H1 (cell line): ENCODE data around the gene LSM3. TPM values are rescaled to one million over a fixed set of nuclear protein-coding genes. Genes with fewer than 3 reads are reported as not detected.

Experiments used
- CTCF ChIA-PET: fragments of 300-600 bp; sonication (Branson Sonifier 250); formaldehyde crosslinking; loops from one replicate; lab custom pipeline; 2021; ENCODE audit not compliant: partially characterized antibody; lab: Charles Lee
- POLR2A ChIA-PET: fragments of 300-600 bp; sonication (Branson Sonifier 250); formaldehyde crosslinking; loops from one replicate; lab custom pipeline; 2021; ENCODE audit warnings: inconsistent platforms; ENCODE audit not compliant: partially characterized antibody; lab: Charles Lee
- DNase-seq, 2 experiments: peaks; one replicate each; pipeline versions ENCODE4 v3.0.0 to v3.0.0-alpha.2; 2010 to 2022; ENCODE audit warnings: low spot score in 2 of 2, low read depth in 1 of 2, mixed read lengths in 1 of 2
- FAIRE-seq: peaks from 2 replicates; lab custom pipeline; 2011; peaks lifted over from hg19 to GRCh38; lab: Jason Lieb, UNC
- H2AFZ ChIP-seq: 2 replicates; pipeline ENCODE4 v1.8.1; 2012; ENCODE audit warnings: low read length, inconsistent platforms
- H2AK5ac ChIP-seq: 2 replicates; pipeline ENCODE4 v1.6.1; 2013; ENCODE audit warnings: low read depth, low read length
- H2BK120ac ChIP-seq: replicated peaks from 2 replicates; pipeline ENCODE3; 2013; ENCODE audit warnings: low read depth, low read length, inconsistent platforms
- H2BK12ac ChIP-seq: 2 replicates; pipeline ENCODE4 v1.6.1; 2013; ENCODE audit warnings: low read depth, low read length
- H2BK15ac ChIP-seq: 2 replicates; pipeline ENCODE4 v1.6.1; 2013; ENCODE audit warnings: low read length
- H2BK20ac ChIP-seq: 2 replicates; pipeline ENCODE4 v1.6.1; 2013; ENCODE audit warnings: low read length
- H2BK5ac ChIP-seq: 2 replicates; pipeline ENCODE4 v1.6.1; 2013; ENCODE audit warnings: low read depth, low read length
- H3K14ac ChIP-seq: 2 replicates; pipeline ENCODE4 v1.6.1; 2013; ENCODE audit warnings: inconsistent platforms; ENCODE audit not compliant: insufficient read length
- H3K18ac ChIP-seq: 2 replicates; pipeline ENCODE4 v1.6.1; 2013; ENCODE audit warnings: low read length; ENCODE audit errors: extremely low read depth
- H3K23ac ChIP-seq: 2 replicates; pipeline ENCODE4 v1.6.1; 2013; ENCODE audit warnings: inconsistent platforms; ENCODE audit not compliant: insufficient read length
- H3K23me2 ChIP-seq: 2 replicates; pipeline ENCODE4 v1.6.1; 2013; ENCODE audit warnings: low read depth, low read length
- H3K27ac ChIP-seq: 2 replicates; pipeline ENCODE4 v1.6.1; 2011; ENCODE audit warnings: low read depth, low read length, inconsistent platforms
- H3K27me3 ChIP-seq, 4 experiments: replicated peaks in 1 of 4; 1 replicate in 1 of 4; 2 replicates in 3 of 4; pipeline versions ENCODE4 v1.6.1 to v1.8.1; 2011 to 2013; ENCODE audit warnings: low read length in 3 of 4, mild to moderate bottlenecking in 3 of 4, inconsistent platforms in 2 of 4, mixed read lengths in 2 of 4, moderate library complexity in 1 of 4; ENCODE audit not compliant: control insufficient read depth in 3 of 4, insufficient read depth in 3 of 4; ENCODE audit errors: extremely low read depth in 1 of 4
- H3K36me3 ChIP-seq, 4 experiments: 2 replicates each; pipeline versions ENCODE4 v1.6.1 to v1.8.1; 2011 to 2013; ENCODE audit warnings: mild to moderate bottlenecking in 4 of 4, low read length in 3 of 4, moderate library complexity in 2 of 4, control low read depth in 1 of 4, inconsistent platforms in 1 of 4; ENCODE audit not compliant: insufficient read depth in 4 of 4, control insufficient read depth in 2 of 4
- H3K4ac ChIP-seq: replicated peaks from 2 replicates; pipeline ENCODE3; 2013; ENCODE audit warnings: low read length, low read depth, mixed read lengths, inconsistent platforms; ENCODE audit not compliant: insufficient read length
- H3K4me1 ChIP-seq, 4 experiments: replicated peaks in 1 of 4; 1 replicate in 1 of 4; 2 replicates in 3 of 4; pipeline versions ENCODE4 v1.6.1 to v1.8.1; 2011 to 2013; ENCODE audit warnings: low read length in 3 of 4, inconsistent platforms in 2 of 4, mixed read lengths in 1 of 4; ENCODE audit not compliant: insufficient read depth in 4 of 4, control insufficient read depth in 3 of 4
- H3K4me2 ChIP-seq, 2 experiments: 2 replicates each; pipeline versions ENCODE4 v1.6.1 to v1.8.1; 2011 to 2013; ENCODE audit warnings: low read depth in 2 of 2, low read length in 2 of 2, control low read depth in 1 of 2, inconsistent platforms in 1 of 2, mild to moderate bottlenecking in 1 of 2; ENCODE audit not compliant: insufficient read depth in 1 of 2
- H3K4me3 ChIP-seq, 4 experiments: fragments of 200-600, 300-600 bp in 1 of 4; sonication (generic), shearing (Covaris generic), sonication (Bioruptor Twin) in 1 of 4; 2 replicates each; pipeline versions ENCODE4 v1.5.1 to v1.8.1; 2011 to 2016; ENCODE audit warnings: low read length in 4 of 4, low read depth in 3 of 4, control low read depth in 2 of 4, inconsistent platforms in 2 of 4, mild to moderate bottlenecking in 2 of 4, mixed read lengths in 1 of 4, moderate library complexity in 1 of 4; ENCODE audit not compliant: insufficient read depth in 2 of 4; ENCODE audit errors: extremely low read depth in 1 of 4
- H3K56ac ChIP-seq: replicated peaks from 2 replicates; pipeline ENCODE3; 2013; ENCODE audit warnings: low read depth, mild to moderate bottlenecking, mixed read lengths, low read length, inconsistent platforms; ENCODE audit not compliant: insufficient read length
- H3K79me1 ChIP-seq: 2 replicates; pipeline ENCODE4 v1.6.1; 2013; ENCODE audit warnings: low read depth, low read length, control low read depth
- H3K79me2 ChIP-seq, 2 experiments: 2 replicates each; pipeline versions ENCODE4 v1.6.1 to v1.8.1; 2012 to 2013; ENCODE audit warnings: low read length in 2 of 2, mild to moderate bottlenecking in 2 of 2, inconsistent platforms in 1 of 2; ENCODE audit not compliant: insufficient read depth in 2 of 2, control insufficient read depth in 1 of 2
- H3K9ac ChIP-seq, 4 experiments: replicated peaks in 1 of 4; 1 replicate in 1 of 4; 2 replicates in 3 of 4; pipeline versions ENCODE4 v1.6.1 to v1.8.1; 2011 to 2013; ENCODE audit warnings: low read depth in 3 of 4, low read length in 3 of 4, control low read depth in 2 of 4, mild to moderate bottlenecking in 2 of 4, moderate library complexity in 2 of 4, inconsistent platforms in 1 of 4; ENCODE audit errors: extremely low read depth in 1 of 4
- H3K9me3 ChIP-seq, 2 experiments: 2 replicates each; pipeline versions ENCODE4 v1.6.1 to v1.8.1; 2012 to 2013; ENCODE audit warnings: mild to moderate bottlenecking in 2 of 2, moderate library complexity in 2 of 2, control low read depth in 1 of 2, inconsistent platforms in 1 of 2, low read depth in 1 of 2, low read length in 1 of 2, mixed read lengths in 1 of 2; ENCODE audit not compliant: insufficient read depth in 2 of 2
- H4K20me1 ChIP-seq, 2 experiments: replicated peaks in 1 of 2; 2 replicates each; pipeline versions ENCODE3 to v1.8.1; 2011 to 2013; ENCODE audit warnings: inconsistent platforms in 2 of 2, low read length in 2 of 2, mild to moderate bottlenecking in 1 of 2; ENCODE audit not compliant: insufficient read depth in 2 of 2, control insufficient read depth in 1 of 2
- H4K5ac ChIP-seq: 2 replicates; pipeline ENCODE4 v1.6.1; 2013; ENCODE audit warnings: low read length, low read depth, mixed read lengths, inconsistent platforms; ENCODE audit not compliant: insufficient read length
- H4K8ac ChIP-seq: 2 replicates; pipeline ENCODE4 v1.8.0; 2013; ENCODE audit warnings: mild to moderate bottlenecking, moderate library complexity, low read length, inconsistent platforms; ENCODE audit not compliant: insufficient read depth; ENCODE audit errors: extremely low read depth
- H4K91ac ChIP-seq: replicated peaks from 2 replicates; pipeline ENCODE3; 2013; ENCODE audit warnings: low read length, mixed read lengths, inconsistent platforms; ENCODE audit not compliant: insufficient read length
- ASH2L ChIP-seq: fragments of 200-600, 300-600 bp; sonication (generic); IDR thresholded peaks from one replicate; pipeline ENCODE4 v1.7.1; 2017; ENCODE audit warnings: low read length
- BRCA1 ChIP-seq: IDR thresholded peaks from 2 replicates; pipeline ENCODE4 v1.6.1; 2012; ENCODE audit warnings: low read depth, low read length, improper control_type of control experiment
- CEBPB ChIP-seq: IDR thresholded peaks from 2 replicates; pipeline ENCODE4 v1.6.1; 2012; ENCODE audit warnings: low read depth, low read length
- CHD2 ChIP-seq: IDR thresholded peaks from 2 replicates; pipeline ENCODE4 v1.6.1; 2012; ENCODE audit warnings: low read length, improper control_type of control experiment
- CREB1 ChIP-seq: IDR thresholded peaks from 2 replicates; pipeline ENCODE4 v1.6.1; 2012; ENCODE audit warnings: inconsistent platforms
- EZH2 ChIP-seq: fragments of 200-600 bp; sonication (generic); IDR thresholded peaks from 2 replicates; pipeline ENCODE4 v1.7.1; 2012; ENCODE audit warnings: low read depth, mild to moderate bottlenecking, moderate library complexity, low read length, inconsistent platforms; ENCODE audit not compliant: severe bottlenecking
- KDM5A ChIP-seq: fragments of 200-600 bp; IDR thresholded peaks from 2 replicates; pipeline ENCODE4 v1.7.1; 2012; ENCODE audit warnings: mild to moderate bottlenecking, low read length, inconsistent platforms, mixed read lengths
- MAFK ChIP-seq: IDR thresholded peaks from 2 replicates; pipeline ENCODE4 v1.6.1; 2012; ENCODE audit warnings: low read depth, mild to moderate bottlenecking, improper control_type of control experiment, low read length
- NANOG ChIP-seq: IDR thresholded peaks from 2 replicates; pipeline ENCODE4 v1.6.1; 2011; ENCODE audit warnings: low read length, low read depth, mild to moderate bottlenecking, inconsistent platforms; ENCODE audit not compliant: insufficient read depth, poor library complexity, severe bottlenecking
- NRF1 ChIP-seq: IDR thresholded peaks from 2 replicates; pipeline ENCODE4 v1.6.1; 2011; ENCODE audit warnings: mild to moderate bottlenecking, low read depth, low read length, improper control_type of control experiment
- POLR2A ChIP-seq, 2 experiments: IDR thresholded peaks; 1 replicate in 1 of 2; 2 replicates in 1 of 2; pipeline ENCODE4 v1.6.1; 2011; ENCODE audit warnings: low read depth in 2 of 2, low read length in 2 of 2, mild to moderate bottlenecking in 2 of 2; ENCODE audit errors: control extremely low read depth in 1 of 2
- POU5F1 ChIP-seq: IDR thresholded peaks from 2 replicates; pipeline ENCODE4 v1.6.1; 2011; ENCODE audit warnings: low read depth, mild to moderate bottlenecking, low read length, moderate library complexity
- RAD21 ChIP-seq, 2 experiments: IDR thresholded peaks in 1 of 2; conservative IDR thresholded peaks in 1 of 2; 2 replicates each; pipeline ENCODE4 v1.6.1; 2011; ENCODE audit warnings: low read depth in 2 of 2, low read length in 2 of 2, improper control_type of control experiment in 1 of 2, inconsistent platforms in 1 of 2, mild to moderate bottlenecking in 1 of 2, moderate library complexity in 1 of 2
- TAF1 ChIP-seq: IDR thresholded peaks from 2 replicates; pipeline ENCODE4 v1.6.1; 2011; ENCODE audit warnings: mild to moderate bottlenecking, low read depth, low read length
- WGBS, 2 experiments: shearing (Covaris generic) in 1 of 2; methylation state at CpG; one replicate each; pipeline versions ENCODE4 v1.1.6 to v1.1.7; 2013 to 2015; ENCODE audit warnings: low lambda C conversion rate in 2 of 2, mixed read lengths in 2 of 2, inconsistent platforms in 1 of 2, low coverage in 1 of 2, missing lambda C conversion rate in 1 of 2; ENCODE audit not compliant: insufficient replicate concordance in 2 of 2, insufficient coverage in 1 of 2, insufficient read length in 1 of 2; ENCODE audit errors: extremely low coverage in 1 of 2, missing lambda C conversion rate in 1 of 2; 5-methylcytosine and 5-hydroxymethylcytosine counted together
- polyA plus RNA-seq, 7 experiments: library from polyadenylated mRNA; depleted of rRNA in 3 of 7; stranded (reverse) in 5 of 7; unstranded in 2 of 7; fragments of >200 nt in 5 of 7; fragments of 200-250 nt in 2 of 7; gene quantifications; 1 replicate in 5 of 7; 2 replicates in 1 of 7; 4 replicates in 1 of 7; pipeline versions ENCODE4 v1.2.1 to v1.2.3, GENCODE V29; 2011 to 2013; ENCODE audit warnings: missing spikeins in 2 of 7, mixed read lengths in 2 of 7
- total RNA-seq: library from RNA; stranded (reverse); fragmentation: NEBNext Ultra II Directional; extraction: Animal tissue kit (Norgen Biotek cat#: 25700); gene quantifications from 2 replicates; pipeline ENCODE4 v1.2.1, GENCODE V29; 2021
- TF ChIP-seq, protein P1 (sequence below): IDR thresholded peaks from 2 replicates; pipeline ENCODE4 v1.6.1; 2011; ENCODE audit warnings: low read depth, mild to moderate bottlenecking, low read length; ENCODE audit not compliant: insufficient read depth

The LSM3 gene
- total and polyA plus RNA-seq, 2 of the 8 experiments (the other 6 are each of a cell fraction or from before 2014, with no cell fraction given): 7.1 to 25.4 TPM

- Histone ChIP-seq H3K79me2 (peaks cover 0 to 43% of the 10 kb centered on the region in 2 experiments; a peak in 3 of 4 replicates), H2BK5ac (no peak overlapping the region), H2BK20ac (no peak overlapping the region), H2BK120ac (no peak overlapping the region), H4K91ac (no peak overlapping the region), H3K27ac (no peak overlapping the region), H2AK5ac (no peak overlapping the region), H3K4me1 (peaks cover 0 to 2% (median under 1%) of the 10 kb centered on the region in 4 experiments; a peak in 3 of 7 replicates), H2BK15ac (no peak overlapping the region), H3K27me3 (peaks cover 0 to under 1% (median 0%) of the 10 kb centered on the region in 4 experiments; a peak in 2 of 7 replicates), H3K56ac (no peak overlapping the region), H3K4me3 (no peak overlapping the region), H2AFZ (no peak overlapping the region), H3K4ac (no peak overlapping the region), H3K79me1 (peaks cover 2% of the 10 kb centered on the region; the same call in 1 of the 2 replicates), H3K23ac (no peak overlapping the region), H3K18ac (no peak overlapping the region), H3K14ac (no peak overlapping the region), H3K9ac (no peak overlapping the region), H4K5ac (no peak overlapping the region), H2BK12ac (no peak overlapping the region), H3K23me2 (peaks cover 6% of the 10 kb centered on the region), H3K36me3 (peaks cover 4 to 41% (median 18%) of the 10 kb centered on the region in 4 experiments; a peak in 7 of 8 replicates), H4K8ac (no peak overlapping the region), H4K20me1 (no peaks in the 10 kb centered on the region), H3K9me3 (no peaks in the 10 kb centered on the region), H3K4me2 (no peak overlapping the region)
- CTCF ChIA-PET: no interaction called here
- DNase-seq (no peak), FAIRE-seq (no peak)
- 79% methylated on average over 3 of the region's 3 CpGs; no CpG with 5 or more reads in 1 of the 2 experiments for WGBS, 2 experiments
- POLR2A ChIA-PET: no interaction called here
- no peak for TF ChIP-seq POLR2A (IDR thresholded peaks at IDR 0.05; ENCODE audit: control extremely low read depth in 1 of 2, low read depth in 2 of 2, low read length in 2 of 2)
- no peak for TF ChIP-seq CHD2
- TF ChIP-seq RAD21 (IDR thresholded peaks at IDR 0.05 in 1 of 2, conservative IDR thresholded peaks at IDR 0.05 in 1 of 2; ENCODE audit: low read depth in 2 of 2, low read length in 2 of 2): no peak
- TF ChIP-seq, protein P1, sequence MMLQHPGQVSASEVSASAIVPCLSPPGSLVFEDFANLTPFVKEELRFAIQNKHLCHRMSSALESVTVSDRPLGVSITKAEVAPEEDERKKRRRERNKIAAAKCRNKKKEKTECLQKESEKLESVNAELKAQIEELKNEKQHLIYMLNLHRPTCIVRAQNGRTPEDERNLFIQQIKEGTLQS: no peak
- TF ChIP-seq NRF1: no peak
- TF ChIP-seq BRCA1: no peak
- TF ChIP-seq CEBPB: no peak
- no peak for TF ChIP-seq CREB1
- TF ChIP-seq NANOG: no peak
- TF ChIP-seq KDM5A: no peak
- no peak for TF ChIP-seq ASH2L
- TF ChIP-seq POU5F1: no peak
- no peak for TF ChIP-seq TAF1
- TF ChIP-seq EZH2: no peak
- TF ChIP-seq MAFK: no peak
These were observed 2.6 kb downstream of the LSM3 start for GRCh38 chr3:14181253-14181652.
